C4-2B (cell line): ENCODE results near the gene HPCAL1.

Experiments
- CTCF ChIP-seq: fragments of 450-650 bp; conservative IDR thresholded peaks from 2 replicates; pipeline ENCODE4 v1.5.1; 2017; ENCODE audit warnings: mild to moderate bottlenecking
- ZFX ChIP-seq: fragments of 450-650 bp; IDR thresholded peaks from 2 replicates; pipeline ENCODE4 v1.6.1; 2017

- no peak for TF ChIP-seq CTCF
- TF ChIP-seq ZFX = no peak
Measured at GRCh38 chr2:10413991-10414451, 111.3 kb downstream of the HPCAL1 start.
